CD4-positive, alpha-beta T cell (primary cell): ENCODE results near the gene GRM5. TPM values are rescaled to one million over a fixed set of nuclear protein-coding genes. Genes with fewer than 3 reads are reported as not detected.

Source experiments
- ATAC-seq: fragments of 200-7000 bp; cut with Tn5 transposase; one replicate; pipeline ENCODE4 v1.10.0; 2022; ENCODE audit warnings: mild to moderate bottlenecking; ENCODE audit not compliant: poor library complexity
- CTCF ChIA-PET: fragments of 350-600 bp; sonication (Branson Sonifier 250); formaldehyde crosslinking; loops from one replicate; lab custom pipeline; 2021; ENCODE audit warnings: antibody characterized with exemption, inconsistent platforms; lab: Charles Lee
- POLR2A ChIA-PET: fragments of 350-600 bp; sonication (Branson Sonifier 250); formaldehyde crosslinking; loops from one replicate; lab custom pipeline; 2021; ENCODE audit warnings: antibody characterized with exemption, inconsistent platforms; lab: Charles Lee
- DNase-seq, 14 experiments: peaks; one replicate each; pipeline ENCODE4 v3.0.0-alpha.2; 2013 to 2020; ENCODE audit warnings: mixed read lengths in 2 of 14
- H3K27ac ChIP-seq, 2 donors: one replicate each; pipeline versions ENCODE4 v1.5.1 to v1.7.0; 2013; ENCODE audit warnings: low read length in 2 of 2, low read depth in 1 of 2, mild to moderate bottlenecking in 1 of 2
- H3K27me3 ChIP-seq, 2 experiments: 1 replicate in 1 of 2; 2 replicates in 1 of 2; pipeline versions ENCODE4 v1.6.1 to v1.7.0; 2013; ENCODE audit warnings: low read length in 2 of 2, control low read depth in 1 of 2, mild to moderate bottlenecking in 1 of 2, moderate library complexity in 1 of 2; ENCODE audit not compliant: insufficient read depth in 2 of 2, control insufficient read depth in 1 of 2
- H3K36me3 ChIP-seq: one replicate; pipeline ENCODE4 v1.6.1; 2013; ENCODE audit warnings: low read length, control low read depth; ENCODE audit not compliant: insufficient read depth
- H3K4me1 ChIP-seq: one replicate; pipeline ENCODE4 v1.6.1; 2013; ENCODE audit warnings: low read length, control low read depth; ENCODE audit not compliant: insufficient read depth
- H3K4me3 ChIP-seq: one replicate; pipeline ENCODE4 v1.5.1; 2013; ENCODE audit warnings: mild to moderate bottlenecking, low read length, moderate library complexity
- H3K9me3 ChIP-seq, 2 experiments: 1 replicate in 1 of 2; 2 replicates in 1 of 2; pipeline versions ENCODE4 v1.6.1 to v1.7.0; 2013; ENCODE audit warnings: low read length in 2 of 2, mild to moderate bottlenecking in 2 of 2, control low read depth in 1 of 2, moderate library complexity in 1 of 2; ENCODE audit not compliant: control insufficient read depth in 1 of 2, insufficient read depth in 1 of 2
- H3K27ac Mint-ChIP-seq: one replicate; pipeline ENCODE4 v1.8.0; 2020; ENCODE audit warnings: mixed read lengths
- H3K27me3 Mint-ChIP-seq: one replicate; pipeline ENCODE4 v1.8.0; 2021; ENCODE audit warnings: mixed read lengths
- H3K36me3 Mint-ChIP-seq: one replicate; pipeline ENCODE4 v1.8.0; 2021; ENCODE audit warnings: low read depth, mixed read lengths
- H3K4me1 Mint-ChIP-seq: one replicate; pipeline ENCODE4 v1.8.0; 2021; ENCODE audit warnings: low read depth, mixed read lengths
- H3K4me3 Mint-ChIP-seq: one replicate; pipeline ENCODE4 v1.8.0; 2020; ENCODE audit warnings: mild to moderate bottlenecking, mixed read lengths
- H3K9me3 Mint-ChIP-seq: one replicate; pipeline ENCODE4 v1.8.0; 2020; ENCODE audit warnings: mixed read lengths
- CTCF ChIP-seq: fragments of 200-600 bp; IDR thresholded peaks from one replicate; pipeline ENCODE4 v1.8.0; 2022; ENCODE audit warnings: antibody characterized with exemption, mild to moderate bottlenecking
- intact Hi-C, 2 experiments: fragments of 100-400 bp; cut with DNase I in 1 of 2; cut with micrococcal nuclease in 1 of 2; formaldehyde crosslinking; loops; one replicate each; pipeline versions ENCODE4 v1.15.1 to v1.9.0; 2023 to 2025; cut with DNase I, micrococcal nuclease
- total RNA-seq, 174 experiments: library from RNA in 2 of 174; stranded (reverse) in 2 of 174; gene quantifications; one replicate each; pipeline ENCODE4 v1.2.3 and lab custom pipeline; 2021 to 2026

GRM5 gene
- total RNA-seq, 2 experiments from 2014 or later = not detected

GRCh38 chr11:88807349-88807748, 258.4 kb downstream of the GRM5 start:
- ChIA-PET CTCF (no interaction called here), POLR2A (interaction anchor here (0.7 kb wide), 1 partner anchor 85 kb away, joined by 3 read pairs; no protein-coding TSS in a partner anchor)
- Mint-ChIP-seq H3K27me3 (no peaks in the 10 kb centered on the region), H3K36me3 (no peaks in the 10 kb centered on the region), H3K27ac (no peak overlapping the region), H3K4me3 (no peak overlapping the region), H3K9me3 (peaks cover 2% of the 10 kb centered on the region), H3K4me1 (no peaks in the 10 kb centered on the region)
- Histone ChIP-seq H3K27me3 (no peaks in the 10 kb centered on the region), H3K27ac (no peak overlapping the region), H3K36me3 (no peaks in the 10 kb centered on the region), H3K9me3 (no peaks in the 10 kb centered on the region), H3K4me1 (no peaks in the 10 kb centered on the region), H3K4me3 (no peak overlapping the region)
- intact Hi-C loops = no loop called here
- no peak for TF ChIP-seq CTCF
- DNase-seq (no peak), ATAC-seq (no peak)

DNA sequence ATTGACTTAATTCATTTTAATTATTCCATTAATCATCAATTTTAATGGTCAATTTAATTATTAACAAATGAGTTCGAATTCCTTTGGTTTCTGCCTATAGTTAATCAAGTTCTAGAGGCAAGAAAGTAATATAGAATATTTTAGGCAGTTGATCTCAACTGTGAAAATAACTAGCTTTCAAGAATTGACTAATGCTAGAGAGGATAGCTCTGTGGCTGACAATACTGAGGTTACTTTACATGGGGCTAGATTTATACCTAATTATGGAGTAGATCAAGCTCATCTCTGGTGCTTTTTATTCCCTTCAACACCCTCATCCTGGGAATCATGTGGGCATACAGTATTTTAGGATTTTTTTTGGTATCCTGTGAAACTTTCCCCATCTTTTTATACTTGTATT, 259.4 kb downstream of the GRM5 start:
- Mint-ChIP-seq H3K27me3 (no peaks in the 10 kb centered on the region), H3K27ac (no peak overlapping the region), H3K36me3 (no peaks in the 10 kb centered on the region), H3K4me1 (peaks cover 8% of the 10 kb centered on the region), H3K4me3 (no peak overlapping the region), H3K9me3 (no peaks in the 10 kb centered on the region)
- no peak overlapping the region for H3K4me3 ChIP-seq
- H3K36me3 ChIP-seq = no peaks in the 10 kb centered on the region
- H3K27me3 ChIP-seq = no peaks in the 10 kb centered on the region
- ChIA-PET POLR2A (interaction anchor here (0.7 kb wide), 1 partner anchor 20 kb away, joined by 3 read pairs; no protein-coding TSS in a partner anchor), CTCF (no interaction called here)
- intact Hi-C loops = no loop called here
- ATAC-seq (no peak), DNase-seq (no peak)
- TF ChIP-seq CTCF = no peak
- no peaks in the 10 kb centered on the region for H3K4me1 ChIP-seq
- H3K9me3 ChIP-seq = no peaks in the 10 kb centered on the region
- no peak overlapping the region for H3K27ac ChIP-seq

DNA sequence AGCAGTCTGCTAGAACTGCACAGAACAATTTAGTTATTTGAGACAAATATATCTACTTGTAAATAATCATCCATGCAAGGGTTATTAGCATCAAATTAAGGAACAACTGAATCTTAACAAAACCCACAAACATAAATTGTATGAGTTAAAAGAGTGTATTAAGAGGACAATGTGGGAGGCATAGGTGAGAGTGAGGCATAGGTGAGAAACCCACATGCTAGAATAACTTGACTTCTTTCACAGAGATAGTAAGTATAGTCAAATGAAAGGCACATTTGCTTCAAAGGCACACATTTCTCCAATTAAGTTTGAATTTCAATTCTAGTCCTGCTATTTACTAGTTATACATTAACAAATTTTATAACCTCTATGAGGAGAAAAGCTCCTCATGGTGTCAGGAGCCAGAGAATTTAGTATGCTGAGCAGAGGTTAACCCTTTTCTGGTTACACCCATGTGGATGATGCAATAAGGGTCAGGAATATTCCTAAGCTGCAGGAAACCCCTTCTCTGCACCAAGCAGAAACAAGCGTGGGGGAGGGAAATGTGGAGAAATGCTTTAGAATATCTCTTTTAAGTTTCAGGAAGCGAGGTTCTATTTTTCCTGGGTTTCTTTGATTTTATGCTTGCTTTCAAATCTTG, 264.2 kb downstream of the GRM5 start:
- no peak overlapping the region for H3K27ac Mint-ChIP-seq
- Histone ChIP-seq H3K27ac (no peak overlapping the region), H3K9me3 (no peaks in the 10 kb centered on the region), H3K4me1 (no peaks in the 10 kb centered on the region), H3K36me3 (no peaks in the 10 kb centered on the region), H3K4me3 (no peak overlapping the region), H3K27me3 (no peaks in the 10 kb centered on the region)
- ChIA-PET POLR2A (no interaction called here), CTCF (no interaction called here)
- intact Hi-C loops = no loop called here
- TF ChIP-seq CTCF = no peak
- H3K36me3 Mint-ChIP-seq = no peaks in the 10 kb centered on the region
- no peaks in the 10 kb centered on the region for H3K27me3 Mint-ChIP-seq
- DNase-seq (no peak), ATAC-seq (no peak)
- H3K4me1 Mint-ChIP-seq = peaks cover 10% of the 10 kb centered on the region
- H3K9me3 Mint-ChIP-seq = no peaks in the 10 kb centered on the region
- H3K4me3 Mint-ChIP-seq = no peak overlapping the region
